CD4-positive, alpha-beta memory T cell (primary cell): ENCODE data around the gene MICAL3. TPM values are rescaled to one million over a fixed set of nuclear protein-coding genes. Genes with fewer than 3 reads are reported as not detected.
"Not testable (repeated sequence)": the region's sequence is repeated elsewhere in the genome, so short reads cannot be mapped to it uniquely, and the experiment has no call there.

ENCODE experiments used
- CTCF ChIA-PET: fragments of 350-600 bp; sonication (Branson Sonifier 250); formaldehyde crosslinking; loops from one replicate; lab custom pipeline; 2021; ENCODE audit warnings: inconsistent platforms; ENCODE audit not compliant: partially characterized antibody; lab: Charles Lee
- POLR2A ChIA-PET: fragments of 350-600 bp; sonication (Branson Sonifier 250); formaldehyde crosslinking; loops from one replicate; lab custom pipeline; 2021; ENCODE audit not compliant: partially characterized antibody; lab: Charles Lee
- DNase-seq, 5 donors: peaks; one replicate each; pipeline versions ENCODE4 v3.0.0 to v3.0.0-alpha.2; 2020 to 2022; ENCODE audit warnings: mixed read lengths in 1 of 5
- H3K27ac ChIP-seq: one replicate; pipeline ENCODE4 v1.7.0; 2013; ENCODE audit warnings: low read depth, low read length
- H3K27me3 ChIP-seq: 2 replicates; pipeline ENCODE4 v1.7.0; 2013; ENCODE audit warnings: mild to moderate bottlenecking, low read length, moderate library complexity; ENCODE audit not compliant: insufficient read depth
- H3K36me3 ChIP-seq: 2 replicates; pipeline ENCODE4 v1.7.0; 2013; ENCODE audit warnings: mild to moderate bottlenecking, low read length, moderate library complexity; ENCODE audit not compliant: insufficient read depth
- H3K4me1 ChIP-seq: 2 replicates; pipeline ENCODE4 v1.7.0; 2013; ENCODE audit warnings: mild to moderate bottlenecking, low read length, moderate library complexity; ENCODE audit not compliant: insufficient read depth
- H3K4me3 ChIP-seq, 2 donors: one replicate each; pipeline ENCODE4 v1.7.0; 2013; ENCODE audit warnings: low read length in 2 of 2, mild to moderate bottlenecking in 1 of 2
- H3K9me3 ChIP-seq, 2 donors: one replicate each; pipeline ENCODE4 v1.7.0; 2013; ENCODE audit warnings: low read length in 2 of 2, control low read depth in 1 of 2; ENCODE audit not compliant: control insufficient read depth in 1 of 2
- H3K27ac Mint-ChIP-seq, 7 donors: one replicate each; pipeline ENCODE4 v1.8.0; 2020 to 2021; ENCODE audit warnings: mixed read lengths in 7 of 7, mild to moderate bottlenecking in 6 of 7, inconsistent platforms in 3 of 7, moderate library complexity in 3 of 7
- H3K27me3 Mint-ChIP-seq, 2 donors: one replicate each; pipeline ENCODE4 v1.8.0; 2020 to 2021; ENCODE audit warnings: mixed read lengths in 2 of 2
- H3K36me3 Mint-ChIP-seq, 2 donors: one replicate each; pipeline ENCODE4 v1.8.0; 2020 to 2021; ENCODE audit warnings: mixed read lengths in 2 of 2, inconsistent platforms in 1 of 2, mild to moderate bottlenecking in 1 of 2
- H3K4me1 Mint-ChIP-seq, 4 donors: one replicate each; pipeline ENCODE4 v1.8.0; 2020 to 2021; ENCODE audit warnings: mixed read lengths in 4 of 4, mild to moderate bottlenecking in 1 of 4
- H3K4me3 Mint-ChIP-seq, 8 donors: one replicate each; pipeline ENCODE4 v1.8.0; 2020 to 2021; ENCODE audit warnings: mixed read lengths in 8 of 8, mild to moderate bottlenecking in 7 of 8, moderate library complexity in 6 of 8, inconsistent platforms in 3 of 8
- H3K9me3 Mint-ChIP-seq, 8 donors: one replicate each; pipeline ENCODE4 v1.8.0; 2020 to 2021; ENCODE audit warnings: mixed read lengths in 8 of 8, mild to moderate bottlenecking in 5 of 8, inconsistent platforms in 3 of 8, moderate library complexity in 1 of 8
- intact Hi-C: fragments of 100-400 bp; cut with micrococcal nuclease; formaldehyde crosslinking; loops from one replicate; pipeline ENCODE4 v1.15.1; 2023
- polyA plus RNA-seq, 2 donors: library from polyadenylated mRNA; unstranded; fragments of 300-500 nt; fragmentation: Illumina TruSeq; gene quantifications; one replicate each; pipeline ENCODE4 v1.2.3, GENCODE V29; 2021
- total RNA-seq, 2 experiments: library from RNA; stranded (reverse); gene quantifications; one replicate each; pipeline ENCODE4 v1.2.3, GENCODE V29; 2021

Gene MICAL3, protein sequence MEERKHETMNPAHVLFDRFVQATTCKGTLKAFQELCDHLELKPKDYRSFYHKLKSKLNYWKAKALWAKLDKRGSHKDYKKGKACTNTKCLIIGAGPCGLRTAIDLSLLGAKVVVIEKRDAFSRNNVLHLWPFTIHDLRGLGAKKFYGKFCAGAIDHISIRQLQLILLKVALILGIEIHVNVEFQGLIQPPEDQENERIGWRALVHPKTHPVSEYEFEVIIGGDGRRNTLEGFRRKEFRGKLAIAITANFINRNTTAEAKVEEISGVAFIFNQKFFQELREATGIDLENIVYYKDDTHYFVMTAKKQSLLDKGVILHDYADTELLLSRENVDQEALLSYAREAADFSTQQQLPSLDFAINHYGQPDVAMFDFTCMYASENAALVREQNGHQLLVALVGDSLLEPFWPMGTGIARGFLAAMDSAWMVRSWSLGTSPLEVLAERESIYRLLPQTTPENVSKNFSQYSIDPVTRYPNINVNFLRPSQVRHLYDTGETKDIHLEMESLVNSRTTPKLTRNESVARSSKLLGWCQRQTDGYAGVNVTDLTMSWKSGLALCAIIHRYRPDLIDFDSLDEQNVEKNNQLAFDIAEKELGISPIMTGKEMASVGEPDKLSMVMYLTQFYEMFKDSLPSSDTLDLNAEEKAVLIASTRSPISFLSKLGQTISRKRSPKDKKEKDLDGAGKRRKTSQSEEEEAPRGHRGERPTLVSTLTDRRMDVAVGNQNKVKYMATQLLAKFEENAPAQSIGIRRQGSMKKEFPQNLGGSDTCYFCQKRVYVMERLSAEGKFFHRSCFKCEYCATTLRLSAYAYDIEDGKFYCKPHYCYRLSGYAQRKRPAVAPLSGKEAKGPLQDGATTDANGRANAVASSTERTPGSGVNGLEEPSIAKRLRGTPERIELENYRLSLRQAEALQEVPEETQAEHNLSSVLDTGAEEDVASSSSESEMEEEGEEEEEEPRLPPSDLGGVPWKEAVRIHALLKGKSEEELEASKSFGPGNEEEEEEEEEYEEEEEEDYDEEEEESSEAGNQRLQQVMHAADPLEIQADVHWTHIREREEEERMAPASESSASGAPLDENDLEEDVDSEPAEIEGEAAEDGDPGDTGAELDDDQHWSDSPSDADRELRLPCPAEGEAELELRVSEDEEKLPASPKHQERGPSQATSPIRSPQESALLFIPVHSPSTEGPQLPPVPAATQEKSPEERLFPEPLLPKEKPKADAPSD (N-terminal part only)
- 10 to 100 TPM; 25.9 to 28.9 TPM for total RNA-seq
- 1 to 10 TPM in 1 of 2 donors, under 1 TPM in 1; 0.97 to 2.9 TPM for polyA plus RNA-seq

- Histone ChIP-seq H3K4me3 (peak within 1 kb of the TSS; percentile 40 to 61), H3K9me3 (no peaks in the 10 kb centered on the region), H3K27ac (no peak within 1 kb of the TSS), H3K36me3 (no peaks in the 10 kb centered on the region), H3K27me3 (peaks cover 17% of the 10 kb centered on the region), H3K4me1 (peaks cover 15% of the 10 kb centered on the region)
- H3K9me3 Mint-ChIP-seq = no peaks in the 10 kb centered on the region
- intact Hi-C loops = loop anchor here (2.0 kb wide), 1 partner anchor 52 kb away; the partner anchor contains the start of gene PEX26
- H3K27ac Mint-ChIP-seq = peak within 1 kb of the TSS in 3 of 7 donors; percentile 45 to 86 (median 51)
- no peaks in the 10 kb centered on the region for H3K36me3 Mint-ChIP-seq
- POLR2A ChIA-PET = interaction anchor here (0.6 to 1.7 kb wide), 2 partner anchors 194 to 263 kb away, joined by 4 to 6 read pairs; no protein-coding TSS in a partner anchor
- H3K4me3 Mint-ChIP-seq = peak within 1 kb of the TSS; percentile 88 to 97 (median 94)
- peaks cover 22 to 28% of the 10 kb centered on the region in 2 donors for H3K27me3 Mint-ChIP-seq
- CTCF ChIA-PET = interaction anchor here (0.6 to 1.2 kb wide), 3 partner anchors 12 to 271 kb away, joined by 3 to 4 read pairs (median 3); no protein-coding TSS in a partner anchor
- peaks cover 5 to 19% (median 10%) of the 10 kb centered on the region in 4 donors for H3K4me1 Mint-ChIP-seq
- peak; percentile 46 to 68 (median 64) for DNase-seq
These were observed at the start of gene MICAL3 for GRCh38 chr22:18024276-18024939. MICAL3 (minus strand) TSS chr22:18024561; CDS start chr22:17906812, 117,749 bp downstream.

- H3K27me3 ChIP-seq, H3K36me3 ChIP-seq, H3K27ac ChIP-seq, DNase-seq, H3K9me3 Mint-ChIP-seq, H3K27ac Mint-ChIP-seq, H3K9me3 ChIP-seq, POLR2A ChIA-PET, H3K4me3 ChIP-seq, intact Hi-C loops, H3K4me3 Mint-ChIP-seq, H3K36me3 Mint-ChIP-seq, H3K27me3 Mint-ChIP-seq: not testable (repeated sequence)
- H3K4me1 Mint-ChIP-seq = peaks cover 15 to 26% (median 21%) of the 10 kb centered on the region in 4 donors
- CTCF ChIA-PET = interaction anchor here (2.6 to 9.0 kb wide), 2 partner anchors 10 to 242 kb away, joined by 7 to 226 read pairs; no protein-coding TSS in a partner anchor
- H3K4me1 ChIP-seq = peaks cover 19% of the 10 kb centered on the region
These were observed 49.6 kb upstream of the MICAL3 start for GRCh38 chr22:18073927-18074326.

DNA sequence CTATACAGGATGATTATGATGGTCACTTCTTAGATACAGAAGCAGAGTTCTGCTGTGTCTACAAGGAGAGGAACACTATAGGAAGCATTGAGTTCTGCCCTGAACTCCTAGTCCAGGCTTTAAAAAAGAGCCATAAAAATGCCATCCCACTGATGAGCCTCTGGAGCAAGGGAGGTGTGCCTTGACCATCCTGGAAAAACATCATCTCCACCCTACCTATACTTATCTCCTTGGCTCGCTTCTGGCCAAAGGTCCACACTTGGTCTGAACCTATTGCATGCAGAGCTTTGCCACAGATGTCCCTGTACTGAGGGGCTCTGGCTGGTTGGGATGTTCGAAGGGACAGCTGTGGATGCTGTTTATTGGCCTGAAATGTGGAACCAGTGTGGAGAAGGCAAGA, 49.1 kb upstream of the MICAL3 start:
- no peak overlapping the region for H3K4me3 Mint-ChIP-seq
- no peak overlapping the region for H3K27ac ChIP-seq
- H3K27ac Mint-ChIP-seq = no peak overlapping the region
- no peaks in the 10 kb centered on the region for H3K36me3 ChIP-seq
- H3K4me1 ChIP-seq = peaks cover 15% of the 10 kb centered on the region
- POLR2A ChIA-PET = no interaction called here
- intact Hi-C loops = no loop called here
- no peaks in the 10 kb centered on the region for H3K9me3 ChIP-seq
- CTCF ChIA-PET = interaction anchor here (9.0 kb wide), 1 partner anchor 242 kb away, joined by 226 read pairs; no protein-coding TSS in a partner anchor
- H3K27me3 Mint-ChIP-seq = peaks cover 2 to 4% of the 10 kb centered on the region in 2 donors
- H3K9me3 Mint-ChIP-seq = peaks cover 0 to 3% (median 0%) of the 10 kb centered on the region in 8 donors
- peaks cover 13 to 21% (median 16%) of the 10 kb centered on the region in 4 donors for H3K4me1 Mint-ChIP-seq
- H3K27me3 ChIP-seq = no peaks in the 10 kb centered on the region
- no peak overlapping the region for H3K4me3 ChIP-seq
- peaks cover 0 to 5% of the 10 kb centered on the region in 2 donors for H3K36me3 Mint-ChIP-seq
- DNase-seq = no peak

DNA sequence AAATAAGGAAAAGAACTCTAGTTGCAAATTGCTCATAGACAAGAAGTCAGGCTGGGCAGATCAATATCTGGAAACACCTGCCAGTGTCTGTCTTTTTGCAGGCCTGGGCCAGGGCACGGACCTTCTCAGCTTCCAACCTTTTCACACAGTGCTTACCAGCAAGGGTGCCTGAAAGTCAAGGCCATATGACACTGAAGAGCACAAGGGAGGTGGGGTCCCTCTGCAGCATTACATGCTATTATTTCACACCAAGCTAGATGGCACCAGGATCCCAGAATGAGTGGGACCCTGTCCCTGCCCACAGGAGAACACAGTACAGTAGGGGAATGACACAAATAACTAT, 47.6 kb upstream of the MICAL3 start:
- ChIA-PET POLR2A (no interaction called here), CTCF (interaction anchor here (0.7 to 9.0 kb wide), 3 partner anchors 71 to 294 kb away, joined by 3 to 226 read pairs (median 3); no protein-coding TSS in a partner anchor)
- peaks cover 9% of the 10 kb centered on the region for H3K4me1 ChIP-seq
- Mint-ChIP-seq H3K9me3 (peaks cover 0 to 3% (median 0%) of the 10 kb centered on the region in 8 donors), H3K4me3 (no peak overlapping the region), H3K27ac (peak overlapping the region in 1 of 7 donors; percentile 63), H3K36me3 (no peaks in the 10 kb centered on the region), H3K27me3 (peaks cover 8 to 12% of the 10 kb centered on the region in 2 donors), H3K4me1 (peaks cover 7 to 10% (median 9%) of the 10 kb centered on the region in 4 donors)
- H3K9me3 ChIP-seq = no peaks in the 10 kb centered on the region
- H3K36me3 ChIP-seq = no peaks in the 10 kb centered on the region
- intact Hi-C loops = no loop called here
- no peaks in the 10 kb centered on the region for H3K27me3 ChIP-seq
- DNase-seq = no peak
- no peak overlapping the region for H3K4me3 ChIP-seq
- no peak overlapping the region for H3K27ac ChIP-seq

DNA sequence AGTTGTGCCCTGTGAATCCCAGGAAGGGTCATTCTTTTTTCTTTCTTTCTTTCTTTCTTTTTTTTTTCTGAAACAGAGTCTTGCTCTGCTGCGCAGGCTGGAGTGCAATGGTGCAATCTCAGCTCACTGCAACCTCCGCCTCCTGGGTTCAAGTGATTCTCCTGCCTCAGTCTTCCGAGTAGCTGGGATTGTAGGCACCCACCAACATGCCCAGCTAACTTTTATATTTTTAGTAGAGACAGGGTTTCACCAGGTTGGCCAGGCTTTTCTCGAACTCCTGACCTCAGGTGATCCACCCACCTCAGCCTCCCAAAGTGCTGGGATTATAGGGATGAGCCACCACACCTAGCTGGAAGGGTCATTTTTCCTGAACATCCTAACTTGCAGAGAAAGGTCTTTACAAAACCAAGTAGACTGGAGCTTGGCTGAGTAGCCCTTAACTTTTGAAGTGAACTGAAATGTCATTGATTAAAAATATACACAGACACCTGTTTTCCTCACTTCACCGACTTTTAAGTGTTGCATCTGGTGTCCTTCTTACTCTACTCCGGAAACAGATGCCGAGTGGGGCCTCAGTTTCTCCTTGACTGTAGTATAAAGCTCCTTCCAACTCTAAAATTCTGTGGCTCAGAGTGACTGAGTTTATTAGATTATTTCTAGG, 47.1 kb upstream of the MICAL3 start:
- H3K4me1 Mint-ChIP-seq, POLR2A ChIA-PET, intact Hi-C loops: not testable (repeated sequence)

More for the DNA sequence above, 47.1 kb upstream of the MICAL3 start:
- H3K27ac ChIP-seq, H3K9me3 Mint-ChIP-seq, H3K4me1 ChIP-seq, H3K27ac Mint-ChIP-seq, H3K27me3 ChIP-seq, H3K36me3 ChIP-seq, H3K4me3 ChIP-seq, H3K36me3 Mint-ChIP-seq, H3K9me3 ChIP-seq, H3K4me3 Mint-ChIP-seq, DNase-seq: not testable (repeated sequence)
- CTCF ChIA-PET = interaction anchor here (0.7 to 9.0 kb wide), 2 partner anchors 240 to 294 kb away, joined by 3 to 226 read pairs; no protein-coding TSS in a partner anchor
- H3K27me3 Mint-ChIP-seq = peaks cover 12 to 15% of the 10 kb centered on the region in 2 donors
